Left ventricle myocardium inferior (tissue), 1 donor: ENCODE data around the gene PRR35. TPM values are rescaled to one million over a fixed set of nuclear protein-coding genes. Genes with fewer than 3 reads are reported as not detected.

Experiments
- DNase-seq: peaks from one replicate; pipeline ENCODE4 v3.0.0-alpha.2; 2020
- H3K27ac ChIP-seq: fragments of 200-600 bp; replicated peaks from 2 replicates; pipeline ENCODE4 v1.8.0; 2021
- H3K27me3 ChIP-seq: fragments of 200-600 bp; 2 replicates; pipeline ENCODE4 v1.8.0; 2021; ENCODE audit warnings: low read depth
- H3K36me3 ChIP-seq: fragments of 200-600 bp; 2 replicates; pipeline ENCODE4 v1.8.0; 2021
- H3K4me1 ChIP-seq: fragments of 200-600 bp; 2 replicates; pipeline ENCODE4 v1.8.0; 2021
- H3K4me3 ChIP-seq: fragments of 200-600 bp; 2 replicates; pipeline ENCODE4 v1.8.0; 2021; ENCODE audit warnings: mild to moderate bottlenecking, moderate library complexity
- H3K9me3 ChIP-seq: fragments of 200-600 bp; replicated peaks from 2 replicates; pipeline ENCODE4 v1.8.0; 2021
- CTCF ChIP-seq: fragments of 200-600 bp; IDR thresholded peaks from 2 replicates; pipeline ENCODE4 v1.8.0; 2021; ENCODE audit warnings: antibody characterized with exemption, mild to moderate bottlenecking, borderline replicate concordance
- intact Hi-C: fragments of 100-400 bp; cut with micrococcal nuclease; formaldehyde crosslinking; loops from one replicate; pipeline ENCODE4 v1.11.0; 2022
- total RNA-seq: library from RNA; stranded (reverse); fragmentation: NEBNext Ultra II Directional; extraction: Animal tissue kit (Norgen Biotek cat#: 25700); gene quantifications from one replicate; pipeline ENCODE4 v1.2.1, GENCODE V29; 2021
- donor health status: DM: no; HTN: yes; CAD: no; lungs with severe emphysema.

PRR35 gene
- total RNA-seq, 1 donor from 2014 or later, result not detected

- intact Hi-C loops, result no loop called here
- no peak for DNase-seq
- no peak overlapping the region for H3K27ac ChIP-seq
- H3K4me1 ChIP-seq, result no peaks in the 10 kb centered on the region
- no peaks in the 10 kb centered on the region for H3K27me3 ChIP-seq
- H3K36me3 ChIP-seq, result peaks cover 54% of the 10 kb centered on the region
- no peak overlapping the region for H3K4me3 ChIP-seq
- no peaks in the 10 kb centered on the region for H3K9me3 ChIP-seq
- TF ChIP-seq CTCF, result no peak
Measured at GRCh38 chr16:549544-550263, 10.5 kb upstream of the PRR35 start.

GRCh38 chr16:551210-551609 is 9.0 kb upstream of the PRR35 start:
- intact Hi-C loops, result no loop called here
- peaks cover 54% of the 10 kb centered on the region for H3K36me3 ChIP-seq

GRCh38 chr16:552171-552570 is 8.0 kb upstream of the PRR35 start:
- H3K4me1 ChIP-seq, result no peaks in the 10 kb centered on the region
- DNase-seq, result no peak
- no peaks in the 10 kb centered on the region for H3K27me3 ChIP-seq
- no peak overlapping the region for H3K27ac ChIP-seq
- no peaks in the 10 kb centered on the region for H3K9me3 ChIP-seq
- H3K4me3 ChIP-seq, result no peak overlapping the region
- TF ChIP-seq CTCF, result no peak
- intact Hi-C loops, result no loop called here
- peaks cover 54% of the 10 kb centered on the region for H3K36me3 ChIP-seq

More at GRCh38 chr16:551210-551609, 9.0 kb upstream of the PRR35 start:
- no peaks in the 10 kb centered on the region for H3K9me3 ChIP-seq
- no peak overlapping the region for H3K27ac ChIP-seq
- H3K27me3 ChIP-seq, result no peaks in the 10 kb centered on the region
- DNase-seq, result no peak
- H3K4me1 ChIP-seq, result no peaks in the 10 kb centered on the region
- no peak for TF ChIP-seq CTCF
- H3K4me3 ChIP-seq, result no peak overlapping the region

- intact Hi-C loops, result no loop called here
- no peak for TF ChIP-seq CTCF
- Histone ChIP-seq H3K27me3 (peaks cover 13% of the 10 kb centered on the region), H3K9me3 (no peaks in the 10 kb centered on the region), H3K27ac (no peak overlapping the region), H3K4me1 (peaks cover 1% of the 10 kb centered on the region), H3K36me3 (peaks cover 41% of the 10 kb centered on the region), H3K4me3 (no peak overlapping the region)
- no peak for DNase-seq
Measured at GRCh38 chr16:553601-554296, 6.4 kb upstream of the PRR35 start.

GRCh38 chr16:554297-554621 is 5.9 kb upstream of the PRR35 start:
- no peak for TF ChIP-seq CTCF
- H3K27ac ChIP-seq, result no peak overlapping the region
- DNase-seq, result no peak
- peaks cover 36% of the 10 kb centered on the region for H3K36me3 ChIP-seq
- intact Hi-C loops, result no loop called here
- peaks cover 18% of the 10 kb centered on the region for H3K27me3 ChIP-seq
- H3K4me1 ChIP-seq, result peaks cover 6% of the 10 kb centered on the region
- no peaks in the 10 kb centered on the region for H3K9me3 ChIP-seq
- no peak overlapping the region for H3K4me3 ChIP-seq
